Type B pancreatic cell (in vitro differentiated cells): ENCODE measurements around the gene CYP2E1. TPM values are rescaled to one million over a fixed set of nuclear protein-coding genes. Genes with fewer than 3 reads are reported as not detected.
"Not testable (repeated sequence)": the region's sequence is repeated elsewhere in the genome, so short reads cannot be mapped to it uniquely, and the experiment has no call there.

ENCODE experiments used
- DNase-seq: peaks from one replicate; pipeline ENCODE4 v3.0.0; 2021; ENCODE audit warnings: mixed read lengths; ENCODE audit not compliant: unreplicated experiment; ENCODE audit errors: extremely low spot score
- H3K27ac Mint-ChIP-seq: 2 replicates; pipeline ENCODE4 v1.8.0; 2021; ENCODE audit warnings: mild to moderate bottlenecking, mixed read lengths
- H3K27me3 Mint-ChIP-seq: 2 replicates; pipeline ENCODE4 v1.8.0; 2021; ENCODE audit warnings: mixed read lengths
- H3K36me3 Mint-ChIP-seq: 2 replicates; pipeline ENCODE4 v1.8.0; 2021; ENCODE audit warnings: mixed read lengths
- H3K4me1 Mint-ChIP-seq: one replicate; pipeline ENCODE4 v1.8.0; 2021; ENCODE audit warnings: mixed read lengths; ENCODE audit not compliant: unreplicated experiment
- H3K4me3 Mint-ChIP-seq: 2 replicates; pipeline ENCODE4 v1.8.0; 2021; ENCODE audit warnings: mild to moderate bottlenecking, mixed read lengths
- H3K9me3 Mint-ChIP-seq: 2 replicates; pipeline ENCODE4 v1.8.0; 2021; ENCODE audit warnings: mixed read lengths
- CTCF ChIP-seq: fragments of 200-600 bp; sonication (generic); conservative IDR thresholded peaks from 2 replicates; pipeline ENCODE4 v1.5.0; 2021; ENCODE audit warnings: antibody characterized with exemption, mild to moderate bottlenecking
- total RNA-seq: library from RNA; stranded (reverse); gene quantifications from 2 replicates; pipeline ENCODE4 v1.2.1, GENCODE V29; 2021; ENCODE audit warnings: low replicate concordance

The CYP2E1 gene
- total RNA-seq, 1 donor from 2014 or later: 0.53 TPM

GRCh38 chr10:133511408-133511807, 15.8 kb upstream of the CYP2E1 start:
- no peak for TF ChIP-seq CTCF
- H3K9me3 Mint-ChIP-seq: peaks cover 3% of the 10 kb centered on the region

GRCh38 chr10:133511907-133512528, 15.1 kb upstream of the CYP2E1 start:
- H3K27me3 Mint-ChIP-seq: no peaks in the 10 kb centered on the region
- H3K27ac Mint-ChIP-seq: no peak overlapping the region
- DNase-seq: no peak
- no peak for TF ChIP-seq CTCF
- H3K9me3 Mint-ChIP-seq: peaks cover 3% of the 10 kb centered on the region
- no peak overlapping the region for H3K4me3 Mint-ChIP-seq
- H3K36me3 Mint-ChIP-seq: no peaks in the 10 kb centered on the region
- H3K4me1 Mint-ChIP-seq: no peaks in the 10 kb centered on the region

More at GRCh38 chr10:133511408-133511807, 15.8 kb upstream of the CYP2E1 start:
- Mint-ChIP-seq H3K36me3 (no peaks in the 10 kb centered on the region), H3K4me3 (no peak overlapping the region), H3K4me1 (no peaks in the 10 kb centered on the region), H3K27ac (no peak overlapping the region), H3K27me3 (no peaks in the 10 kb centered on the region)
- DNase-seq: no peak

- TF ChIP-seq CTCF: no peak
- Mint-ChIP-seq H3K4me1 (no peaks in the 10 kb centered on the region), H3K36me3 (no peaks in the 10 kb centered on the region), H3K9me3 (no peaks in the 10 kb centered on the region), H3K4me3 (no peak overlapping the region), H3K27ac (no peak overlapping the region), H3K27me3 (no peaks in the 10 kb centered on the region)
- DNase-seq: no peak
Measured at GRCh38 chr10:133515471-133515870, 11.7 kb upstream of the CYP2E1 start.

GRCh38 chr10:133516057-133516456, 11.1 kb upstream of the CYP2E1 start:
- no peaks in the 10 kb centered on the region for H3K9me3 Mint-ChIP-seq
- no peaks in the 10 kb centered on the region for H3K27me3 Mint-ChIP-seq
- no peak for DNase-seq
- TF ChIP-seq CTCF: no peak
- no peak overlapping the region for H3K27ac Mint-ChIP-seq
- no peaks in the 10 kb centered on the region for H3K4me1 Mint-ChIP-seq
- no peaks in the 10 kb centered on the region for H3K36me3 Mint-ChIP-seq
- no peak overlapping the region for H3K4me3 Mint-ChIP-seq

- not testable (repeated sequence) for H3K4me3 Mint-ChIP-seq, H3K36me3 Mint-ChIP-seq
Measured at GRCh38 chr10:133518517-133518916, 8.6 kb upstream of the CYP2E1 start.

GRCh38 chr10:133520193-133520738, 6.9 kb upstream of the CYP2E1 start:
- no peak overlapping the region for H3K27ac Mint-ChIP-seq
- H3K9me3 Mint-ChIP-seq: no peaks in the 10 kb centered on the region
- H3K36me3 Mint-ChIP-seq: no peaks in the 10 kb centered on the region
- no peak overlapping the region for H3K4me3 Mint-ChIP-seq
- H3K4me1 Mint-ChIP-seq: no peaks in the 10 kb centered on the region
- no peak for DNase-seq
- TF ChIP-seq CTCF: peak; percentile 48
- no peaks in the 10 kb centered on the region for H3K27me3 Mint-ChIP-seq

More at GRCh38 chr10:133518517-133518916, 8.6 kb upstream of the CYP2E1 start:
- not testable (repeated sequence) for H3K4me1 Mint-ChIP-seq, H3K27ac Mint-ChIP-seq, H3K9me3 Mint-ChIP-seq, DNase-seq, H3K27me3 Mint-ChIP-seq
